Esophagus muscularis mucosa (tissue), 3 donors: ENCODE measurements around the gene CDA.

Source experiments
- POLR2A ChIP-seq: fragments of 450-650 bp; IDR thresholded peaks from one replicate; pipeline ENCODE4 v1.6.1; 2017; ENCODE audit warnings: antibody characterized with exemption, moderate library complexity, mild to moderate bottlenecking, low read depth
- POLR2AphosphoS5 ChIP-seq, 2 donors: sonication (generic); formaldehyde crosslinking; IDR thresholded peaks; one replicate each; pipeline ENCODE4 v1.6.1; 2017; ENCODE audit warnings: antibody characterized with exemption in 2 of 2
- TF ChIP-seq, protein P1 (sequence below), 3 experiments: fragments of 200-600 bp in 2 of 3; fragments of 450-650 bp in 1 of 3; sonication (generic) in 2 of 3; IDR thresholded peaks; one replicate each; pipeline ENCODE4 v1.5.1; 2017 to 2019; ENCODE audit warnings: antibody characterized with exemption in 3 of 3, mild to moderate bottlenecking in 2 of 3, moderate library complexity in 1 of 3

- TF ChIP-seq, protein P1, sequence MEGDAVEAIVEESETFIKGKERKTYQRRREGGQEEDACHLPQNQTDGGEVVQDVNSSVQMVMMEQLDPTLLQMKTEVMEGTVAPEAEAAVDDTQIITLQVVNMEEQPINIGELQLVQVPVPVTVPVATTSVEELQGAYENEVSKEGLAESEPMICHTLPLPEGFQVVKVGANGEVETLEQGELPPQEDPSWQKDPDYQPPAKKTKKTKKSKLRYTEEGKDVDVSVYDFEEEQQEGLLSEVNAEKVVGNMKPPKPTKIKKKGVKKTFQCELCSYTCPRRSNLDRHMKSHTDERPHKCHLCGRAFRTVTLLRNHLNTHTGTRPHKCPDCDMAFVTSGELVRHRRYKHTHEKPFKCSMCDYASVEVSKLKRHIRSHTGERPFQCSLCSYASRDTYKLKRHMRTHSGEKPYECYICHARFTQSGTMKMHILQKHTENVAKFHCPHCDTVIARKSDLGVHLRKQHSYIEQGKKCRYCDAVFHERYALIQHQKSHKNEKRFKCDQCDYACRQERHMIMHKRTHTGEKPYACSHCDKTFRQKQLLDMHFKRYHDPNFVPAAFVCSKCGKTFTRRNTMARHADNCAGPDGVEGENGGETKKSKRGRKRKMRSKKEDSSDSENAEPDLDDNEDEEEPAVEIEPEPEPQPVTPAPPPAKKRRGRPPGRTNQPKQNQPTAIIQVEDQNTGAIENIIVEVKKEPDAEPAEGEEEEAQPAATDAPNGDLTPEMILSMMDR (IDR thresholded peaks at IDR 0.05), result no peak
- TF ChIP-seq POLR2AphosphoS5 (IDR thresholded peaks at IDR 0.05), result no peak
- no peak for TF ChIP-seq POLR2A
These were observed 76.8 kb downstream of the CDA start for GRCh38 chr1:20665726-20666125.
